HEK293T (cell line): ENCODE measurements around the gene ZDHHC14.

ENCODE experiments used
- ARNT ChIP-seq: fragments of 450-650 bp; IDR thresholded peaks from 2 replicates; pipeline ENCODE4 v1.6.1; 2017; ENCODE audit warnings: mild to moderate bottlenecking
- BHLHE40 ChIP-seq: fragments of 450-650 bp; IDR thresholded peaks from 2 replicates; pipeline ENCODE4 v1.6.1; 2016; ENCODE audit warnings: mild to moderate bottlenecking, moderate library complexity, borderline replicate concordance
- CTBP1 ChIP-seq: fragments of 450-650 bp; IDR thresholded peaks from 2 replicates; pipeline ENCODE4 v1.6.1; 2016; ENCODE audit warnings: borderline replicate concordance
- FOXK2 ChIP-seq: fragments of 450-650 bp; IDR thresholded peaks from 2 replicates; pipeline ENCODE4 v1.6.1; 2016; ENCODE audit warnings: mild to moderate bottlenecking
- HDGF ChIP-seq: fragments of 450-650 bp; IDR thresholded peaks from 2 replicates; pipeline ENCODE4 v1.6.1; 2017; ENCODE audit warnings: antibody characterized with exemption, borderline replicate concordance
- L3MBTL2 ChIP-seq: fragments of 450-650 bp; conservative IDR thresholded peaks from 2 replicates; pipeline ENCODE4 v1.6.1; 2016; ENCODE audit warnings: mild to moderate bottlenecking
- LEF1 ChIP-seq: fragments of 450-650 bp; IDR thresholded peaks from 2 replicates; pipeline ENCODE4 v1.6.1; 2017; ENCODE audit warnings: mild to moderate bottlenecking, borderline replicate concordance
- PKNOX1 ChIP-seq: fragments of 450-650 bp; IDR thresholded peaks from 2 replicates; pipeline ENCODE4 v1.6.1; 2016
- SP1 ChIP-seq: fragments of 450-650 bp; IDR thresholded peaks from 2 replicates; pipeline ENCODE4 v1.6.1; 2017
- SUZ12 ChIP-seq: fragments of 450-650 bp; IDR thresholded peaks from 2 replicates; pipeline ENCODE4 v1.6.1; 2016; ENCODE audit warnings: mild to moderate bottlenecking

- TF ChIP-seq SUZ12 (no peak), ARNT (no peak), L3MBTL2 (no peak), BHLHE40 (no peak), SP1 (no peak), CTBP1 (no peak), LEF1 (no peak), PKNOX1 (no peak), HDGF (no peak), FOXK2 (no peak)
Measured at GRCh38 chr6:157498817-157499216, 117.8 kb downstream of the ZDHHC14 start.
